CD14-positive monocyte (primary cell): ENCODE results near the gene UBXN4. TPM values are rescaled to one million over a fixed set of nuclear protein-coding genes. Genes with fewer than 3 reads are reported as not detected.

Experiments
- DNase-seq, 3 donors: peaks; one replicate each; pipeline ENCODE4 v3.0.0-alpha.2; 2011 to 2022
- H2AFZ ChIP-seq: 2 replicates; pipeline ENCODE4 v1.6.0; 2012; ENCODE audit warnings: mild to moderate bottlenecking, low read depth, low read length, inconsistent platforms; ENCODE audit not compliant: insufficient read depth, poor library complexity, severe bottlenecking
- H3K27ac ChIP-seq, 2 donors: 1 replicate in 1 of 2; 2 replicates in 1 of 2; pipeline ENCODE4 v1.5.1; 2012 to 2013; ENCODE audit warnings: low read length in 2 of 2, control low read depth in 1 of 2, inconsistent platforms in 1 of 2, low read depth in 1 of 2, mild to moderate bottlenecking in 1 of 2
- H3K27me3 ChIP-seq, 2 donors: one replicate each; pipeline versions ENCODE4 v1.6.0 to v1.6.1; 2011 to 2013; ENCODE audit warnings: low read length in 2 of 2; ENCODE audit not compliant: control insufficient read depth in 2 of 2, insufficient read depth in 2 of 2
- H3K36me3 ChIP-seq, 2 donors: replicated peaks in 1 of 2; 1 replicate in 1 of 2; 2 replicates in 1 of 2; pipeline versions ENCODE4 v1.5.1 to v1.6.1; 2012 to 2013; ENCODE audit warnings: low read length in 2 of 2, control low read depth in 1 of 2, inconsistent platforms in 1 of 2, mild to moderate bottlenecking in 1 of 2; ENCODE audit not compliant: insufficient read depth in 2 of 2, control insufficient read depth in 1 of 2
- H3K4me1 ChIP-seq, 2 donors: 1 replicate in 1 of 2; 2 replicates in 1 of 2; pipeline versions ENCODE4 v1.5.1 to v1.6.1; 2012 to 2013; ENCODE audit warnings: low read length in 2 of 2, control low read depth in 1 of 2, inconsistent platforms in 1 of 2, mild to moderate bottlenecking in 1 of 2, moderate library complexity in 1 of 2; ENCODE audit not compliant: insufficient read depth in 2 of 2, control insufficient read depth in 1 of 2
- H3K4me2 ChIP-seq: replicated peaks from 2 replicates; pipeline ENCODE3; 2012; ENCODE audit warnings: low read length, moderate library complexity, mild to moderate bottlenecking; ENCODE audit not compliant: poor library complexity, severe bottlenecking; ENCODE audit errors: extremely low read depth
- H3K4me3 ChIP-seq, 3 experiments: fragments of 200-600 bp in 1 of 3; sonication (generic) in 1 of 3; replicated peaks in 1 of 3; 1 replicate in 2 of 3; 2 replicates in 1 of 3; pipeline ENCODE4 v1.5.1; 2011 to 2013; ENCODE audit warnings: low read length in 3 of 3, mild to moderate bottlenecking in 3 of 3, control low read depth in 2 of 3, low read depth in 2 of 3, inconsistent platforms in 1 of 3, moderate library complexity in 1 of 3
- H3K79me2 ChIP-seq: 2 replicates; pipeline ENCODE4 v1.6.0; 2012; ENCODE audit warnings: mild to moderate bottlenecking, control low read depth, inconsistent platforms, low read length, moderate library complexity; ENCODE audit not compliant: insufficient read depth
- H3K9ac ChIP-seq: 2 replicates; pipeline ENCODE4 v1.6.0; 2017; ENCODE audit warnings: low read length, mild to moderate bottlenecking; ENCODE audit not compliant: insufficient read depth, poor library complexity, severe bottlenecking
- H3K9me3 ChIP-seq, 2 donors: replicated peaks in 1 of 2; 1 replicate in 1 of 2; 2 replicates in 1 of 2; pipeline versions ENCODE4 v1.5.1 to v1.6.1; 2012 to 2013; ENCODE audit warnings: low read length in 2 of 2, control low read depth in 1 of 2; ENCODE audit not compliant: control insufficient read depth in 1 of 2, insufficient read depth in 1 of 2
- H4K20me1 ChIP-seq: 2 replicates; pipeline ENCODE4 v1.6.0; 2012; ENCODE audit warnings: mild to moderate bottlenecking, low read length, control low read depth, moderate library complexity; ENCODE audit not compliant: insufficient read depth
- H3K27ac Mint-ChIP-seq, 7 donors: one replicate each; pipeline ENCODE4 v1.8.0; 2020; ENCODE audit warnings: mild to moderate bottlenecking in 7 of 7, mixed read lengths in 7 of 7, moderate library complexity in 6 of 7, inconsistent platforms in 2 of 7
- H3K27me3 Mint-ChIP-seq, 3 donors: one replicate each; pipeline ENCODE4 v1.8.0; 2021 to 2022; ENCODE audit warnings: low read depth in 3 of 3, mild to moderate bottlenecking in 3 of 3, mixed read lengths in 3 of 3, moderate library complexity in 3 of 3, inconsistent platforms in 1 of 3
- H3K36me3 Mint-ChIP-seq, 2 donors: one replicate each; pipeline ENCODE4 v1.8.0; 2020; ENCODE audit warnings: mixed read lengths in 2 of 2, inconsistent platforms in 1 of 2, mild to moderate bottlenecking in 1 of 2
- H3K4me1 Mint-ChIP-seq: one replicate; pipeline ENCODE4 v1.8.0; 2020; ENCODE audit warnings: mild to moderate bottlenecking, mixed read lengths
- H3K4me3 Mint-ChIP-seq, 2 donors: one replicate each; pipeline ENCODE4 v1.8.0; 2020; ENCODE audit warnings: mild to moderate bottlenecking in 2 of 2, mixed read lengths in 2 of 2, moderate library complexity in 1 of 2
- H3K9me3 Mint-ChIP-seq, 7 donors: one replicate each; pipeline ENCODE4 v1.8.0; 2020 to 2022; ENCODE audit warnings: mixed read lengths in 7 of 7, mild to moderate bottlenecking in 6 of 7, moderate library complexity in 6 of 7, inconsistent platforms in 2 of 7
- WGBS: methylation state at CpG from one replicate; pipeline ENCODE4 v1.1.5; 2013; ENCODE audit warnings: missing lambda C conversion rate; ENCODE audit not compliant: insufficient coverage; 5-methylcytosine and 5-hydroxymethylcytosine counted together
- intact Hi-C, 2 donors: fragments of 100-400 bp; cut with micrococcal nuclease; formaldehyde crosslinking; loops; one replicate each; pipeline versions ENCODE4 v1.15.0 to v1.15.1; 2023
- polyA plus RNA-seq, 3 donors: library from polyadenylated mRNA; depleted of rRNA in 1 of 3; unstranded in 2 of 3; stranded (reverse) in 1 of 3; fragments of 300-500 nt in 2 of 3; fragments of >200 nt in 1 of 3; fragmentation: Illumina TruSeq in 2 of 3; gene quantifications; 1 replicate in 2 of 3; 2 replicates in 1 of 3; pipeline ENCODE4 v1.2.3, GENCODE V29; 2012 to 2021
- TF ChIP-seq, protein P1 (sequence below): fragments of 200-600 bp; IDR thresholded peaks from one replicate; pipeline ENCODE4 v1.8.0; 2022; ENCODE audit warnings: antibody characterized with exemption, mild to moderate bottlenecking

UBXN4 gene
- polyA plus RNA-seq, 3 donors = 53.8 to 107 (median 74.2) TPM

DNA sequence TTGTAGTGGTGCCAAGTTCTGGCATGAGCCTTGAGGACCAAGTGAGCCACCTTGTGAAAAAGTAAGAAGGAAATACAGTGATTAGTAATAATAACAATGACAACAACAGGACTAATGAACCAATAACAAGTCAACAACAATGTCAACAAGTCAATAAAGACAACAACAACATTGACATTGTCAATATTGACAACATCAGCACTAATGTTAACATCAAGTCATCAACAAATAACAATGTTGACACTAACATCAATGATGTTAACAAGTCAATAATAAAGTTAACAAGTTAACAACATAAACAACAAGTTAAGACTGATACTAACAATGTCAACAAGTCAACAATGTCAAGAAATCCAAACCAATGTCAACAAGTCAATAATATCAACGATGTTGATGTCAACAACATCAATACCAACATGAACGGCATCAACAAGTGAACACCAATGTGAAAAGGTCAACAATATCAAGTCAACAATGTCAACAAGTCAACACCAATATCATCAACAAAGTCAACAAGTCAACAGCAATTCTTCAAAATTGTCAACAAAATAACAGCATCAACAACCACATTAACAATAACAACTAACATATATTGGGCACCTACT, 71.4 kb downstream of the UBXN4 start:
- H3K4me2 ChIP-seq = no peak overlapping the region
- H3K27me3 ChIP-seq = no peaks in the 10 kb centered on the region
- H3K36me3 Mint-ChIP-seq = no peaks in the 10 kb centered on the region
- no peaks in the 10 kb centered on the region for H4K20me1 ChIP-seq
- no peaks in the 10 kb centered on the region for H3K4me1 Mint-ChIP-seq
- DNase-seq = no peak
- no peaks in the 10 kb centered on the region for H3K9me3 ChIP-seq
- no peaks in the 10 kb centered on the region for H3K36me3 ChIP-seq
- TF ChIP-seq, protein P1, sequence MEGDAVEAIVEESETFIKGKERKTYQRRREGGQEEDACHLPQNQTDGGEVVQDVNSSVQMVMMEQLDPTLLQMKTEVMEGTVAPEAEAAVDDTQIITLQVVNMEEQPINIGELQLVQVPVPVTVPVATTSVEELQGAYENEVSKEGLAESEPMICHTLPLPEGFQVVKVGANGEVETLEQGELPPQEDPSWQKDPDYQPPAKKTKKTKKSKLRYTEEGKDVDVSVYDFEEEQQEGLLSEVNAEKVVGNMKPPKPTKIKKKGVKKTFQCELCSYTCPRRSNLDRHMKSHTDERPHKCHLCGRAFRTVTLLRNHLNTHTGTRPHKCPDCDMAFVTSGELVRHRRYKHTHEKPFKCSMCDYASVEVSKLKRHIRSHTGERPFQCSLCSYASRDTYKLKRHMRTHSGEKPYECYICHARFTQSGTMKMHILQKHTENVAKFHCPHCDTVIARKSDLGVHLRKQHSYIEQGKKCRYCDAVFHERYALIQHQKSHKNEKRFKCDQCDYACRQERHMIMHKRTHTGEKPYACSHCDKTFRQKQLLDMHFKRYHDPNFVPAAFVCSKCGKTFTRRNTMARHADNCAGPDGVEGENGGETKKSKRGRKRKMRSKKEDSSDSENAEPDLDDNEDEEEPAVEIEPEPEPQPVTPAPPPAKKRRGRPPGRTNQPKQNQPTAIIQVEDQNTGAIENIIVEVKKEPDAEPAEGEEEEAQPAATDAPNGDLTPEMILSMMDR = no peak
- H3K4me3 ChIP-seq = no peak overlapping the region
- intact Hi-C loops = no loop called here
- no peaks in the 10 kb centered on the region for H3K4me1 ChIP-seq
- no peak overlapping the region for H3K4me3 Mint-ChIP-seq
- H3K9me3 Mint-ChIP-seq = peaks cover 0 to 4% (median 0%) of the 10 kb centered on the region in 7 donors
- no peak overlapping the region for H2AFZ ChIP-seq
- H3K27me3 Mint-ChIP-seq = peaks cover 0 to 3% (median 3%) of the 10 kb centered on the region in 3 donors
- no peak overlapping the region for H3K27ac ChIP-seq
- 89% methylated on average over 2 of the region's 2 CpGs for WGBS
- no peak overlapping the region for H3K27ac Mint-ChIP-seq
- no peak overlapping the region for H3K9ac ChIP-seq
- no peaks in the 10 kb centered on the region for H3K79me2 ChIP-seq

- Mint-ChIP-seq H3K4me1 (peaks cover 2% of the 10 kb centered on the region), H3K9me3 (peaks cover 0 to 4% (median 0%) of the 10 kb centered on the region in 7 donors), H3K4me3 (no peak overlapping the region), H3K27me3 (peaks cover 0 to 5% (median 0%) of the 10 kb centered on the region in 3 donors), H3K36me3 (no peaks in the 10 kb centered on the region), H3K27ac (no peak overlapping the region)
- Histone ChIP-seq H3K36me3 (no peaks in the 10 kb centered on the region), H3K9me3 (no peaks in the 10 kb centered on the region), H3K9ac (no peak overlapping the region), H3K4me1 (peaks cover 0 to 6% of the 10 kb centered on the region in 2 donors), H4K20me1 (no peaks in the 10 kb centered on the region), H3K4me2 (no peak overlapping the region), H3K27ac (no peak overlapping the region), H3K79me2 (no peaks in the 10 kb centered on the region), H3K27me3 (no peaks in the 10 kb centered on the region), H3K4me3 (no peak overlapping the region), H2AFZ (no peak overlapping the region)
- no peak for DNase-seq
- TF ChIP-seq, protein P1 = no peak
- WGBS = no CpG with 5 or more reads among the region's 3 CpGs
- intact Hi-C loops = no loop called here
These were observed 73.6 kb downstream of the UBXN4 start for GRCh38 chr2:135815269-135815668.
